ENCODE data around the gene ZBTB1.

DNA sequence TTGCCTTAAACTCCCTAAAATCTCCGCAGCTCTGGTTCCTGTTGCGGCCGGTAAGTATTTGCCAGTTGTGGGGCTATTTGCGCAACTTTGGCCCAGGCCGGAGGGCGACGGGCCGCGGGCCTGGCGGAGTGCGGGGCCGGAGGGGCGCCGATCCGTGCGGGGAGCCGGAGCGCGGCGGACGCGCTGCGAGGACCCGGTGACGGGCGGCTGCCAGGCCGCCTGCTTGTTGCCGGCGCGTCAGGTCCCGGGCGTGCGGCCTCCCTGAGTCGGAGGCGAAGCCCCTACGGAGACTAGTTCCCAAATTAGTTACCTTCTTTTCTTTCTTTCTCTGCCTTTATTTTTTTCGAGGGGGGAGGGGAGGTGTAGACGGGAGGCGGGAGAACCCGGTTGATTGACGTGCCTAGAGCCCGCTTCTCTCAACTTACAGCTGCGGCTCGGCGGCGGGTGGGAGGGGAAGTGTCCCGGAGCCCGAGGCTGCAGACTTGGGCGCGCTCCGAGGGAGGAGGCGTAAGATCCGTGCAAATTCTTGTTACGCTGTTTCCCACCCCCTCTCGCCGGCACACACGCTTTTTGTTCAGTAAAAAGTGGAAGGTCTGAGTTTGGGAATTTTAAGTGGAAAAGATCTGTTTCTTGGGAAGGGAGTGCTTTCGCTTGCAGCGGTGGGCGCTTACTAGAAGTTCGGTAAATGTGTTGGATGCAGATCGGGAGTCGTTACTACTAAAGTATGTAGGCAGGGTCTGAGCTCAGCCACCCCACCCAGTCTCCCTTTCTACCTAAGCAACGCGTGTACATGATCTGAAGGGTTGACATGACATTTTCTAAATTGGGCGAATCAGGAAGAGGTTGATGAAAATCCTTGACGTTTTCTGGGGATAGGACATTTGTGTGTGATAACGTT is 576 bp downstream of the ZBTB1 start:
- TF ChIP-seq, protein P1, sequence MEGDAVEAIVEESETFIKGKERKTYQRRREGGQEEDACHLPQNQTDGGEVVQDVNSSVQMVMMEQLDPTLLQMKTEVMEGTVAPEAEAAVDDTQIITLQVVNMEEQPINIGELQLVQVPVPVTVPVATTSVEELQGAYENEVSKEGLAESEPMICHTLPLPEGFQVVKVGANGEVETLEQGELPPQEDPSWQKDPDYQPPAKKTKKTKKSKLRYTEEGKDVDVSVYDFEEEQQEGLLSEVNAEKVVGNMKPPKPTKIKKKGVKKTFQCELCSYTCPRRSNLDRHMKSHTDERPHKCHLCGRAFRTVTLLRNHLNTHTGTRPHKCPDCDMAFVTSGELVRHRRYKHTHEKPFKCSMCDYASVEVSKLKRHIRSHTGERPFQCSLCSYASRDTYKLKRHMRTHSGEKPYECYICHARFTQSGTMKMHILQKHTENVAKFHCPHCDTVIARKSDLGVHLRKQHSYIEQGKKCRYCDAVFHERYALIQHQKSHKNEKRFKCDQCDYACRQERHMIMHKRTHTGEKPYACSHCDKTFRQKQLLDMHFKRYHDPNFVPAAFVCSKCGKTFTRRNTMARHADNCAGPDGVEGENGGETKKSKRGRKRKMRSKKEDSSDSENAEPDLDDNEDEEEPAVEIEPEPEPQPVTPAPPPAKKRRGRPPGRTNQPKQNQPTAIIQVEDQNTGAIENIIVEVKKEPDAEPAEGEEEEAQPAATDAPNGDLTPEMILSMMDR (IDR thresholded peaks at IDR 0.05): no peak
- TF ChIP-seq POLR2A (IDR thresholded peaks at IDR 0.05): peak; percentile 36
